Karpas-422 (cell line): ENCODE measurements around the gene APOBEC3C. TPM values are rescaled to one million over a fixed set of nuclear protein-coding genes. Genes with fewer than 3 reads are reported as not detected.
"Not testable (repeated sequence)": the region's sequence is repeated elsewhere in the genome, so short reads cannot be mapped to it uniquely, and the experiment has no call there.

ENCODE experiments used
- DNase-seq: peaks from one replicate; pipeline ENCODE4 v3.0.0-alpha.2; 2015
- H2AFZ ChIP-seq: fragments of 200-600 bp; sonication (generic); 2 replicates; pipeline ENCODE4 v1.6.1; 2014; ENCODE audit warnings: antibody characterized with exemption, low read length, mixed read lengths
- H3K27ac ChIP-seq: fragments of 200-600 bp; sonication (generic); 2 replicates; pipeline ENCODE4 v1.5.1; 2014; ENCODE audit warnings: mild to moderate bottlenecking, low read length, moderate library complexity
- H3K27me3 ChIP-seq: fragments of 200-600 bp; sonication (generic); 2 replicates; pipeline ENCODE4 v1.6.1; 2014; ENCODE audit warnings: low read length, mixed read lengths
- H3K36me3 ChIP-seq: fragments of 200-600 bp; sonication (generic); 2 replicates; pipeline ENCODE4 v1.6.1; 2014; ENCODE audit warnings: low read length, mixed read lengths; ENCODE audit not compliant: insufficient read depth
- H3K4me1 ChIP-seq: fragments of 200-600 bp; sonication (generic); 2 replicates; pipeline ENCODE4 v1.6.1; 2014; ENCODE audit warnings: mild to moderate bottlenecking, low read length, mixed read lengths
- H3K4me2 ChIP-seq: fragments of 200-600 bp; sonication (generic); 2 replicates; pipeline ENCODE4 v1.6.1; 2014; ENCODE audit warnings: low read length, low read depth, mild to moderate bottlenecking; ENCODE audit not compliant: poor library complexity, severe bottlenecking
- H3K4me3 ChIP-seq: fragments of 200-600 bp; sonication (generic); 2 replicates; pipeline ENCODE4 v1.5.1; 2014; ENCODE audit warnings: mild to moderate bottlenecking, antibody characterized with exemption, low read length, mixed read lengths
- H3K79me2 ChIP-seq: fragments of 200-600 bp; sonication (generic); 2 replicates; pipeline ENCODE4 v1.6.1; 2014; ENCODE audit warnings: mild to moderate bottlenecking, low read length, mixed read lengths
- H3K9ac ChIP-seq: fragments of 200-600 bp; sonication (generic); 2 replicates; pipeline ENCODE4 v1.6.0; 2014; ENCODE audit warnings: low read length
- H3K9me2 ChIP-seq: fragments of 200-600 bp; sonication (generic), shearing (Covaris generic); replicated peaks from 2 replicates; pipeline ENCODE4 v1.6.0; 2014; ENCODE audit warnings: mild to moderate bottlenecking, low read length, moderate library complexity; ENCODE audit not compliant: insufficient read depth
- H3K9me3 ChIP-seq: fragments of 300-700, 200-600 bp; sonication (generic); 2 replicates; pipeline ENCODE4 v1.6.1; 2014; ENCODE audit warnings: low read length, mixed read lengths
- H4K20me1 ChIP-seq: fragments of 200-600 bp; sonication (generic); 2 replicates; pipeline ENCODE4 v1.6.1; 2014; ENCODE audit warnings: mild to moderate bottlenecking, antibody characterized with exemption, low read length, low read depth; ENCODE audit not compliant: insufficient read depth
- total RNA-seq: library from RNA; depleted of rRNA; stranded (reverse); fragments of >200 nt; shearing (Covaris generic); gene quantifications from 2 replicates; pipeline ENCODE4 v1.2.3, GENCODE V29; 2014; ENCODE audit warnings: low replicate concordance

Gene APOBEC3C
- total RNA-seq, 1 experiment from 2014 or later = 6.2 TPM

DNA sequence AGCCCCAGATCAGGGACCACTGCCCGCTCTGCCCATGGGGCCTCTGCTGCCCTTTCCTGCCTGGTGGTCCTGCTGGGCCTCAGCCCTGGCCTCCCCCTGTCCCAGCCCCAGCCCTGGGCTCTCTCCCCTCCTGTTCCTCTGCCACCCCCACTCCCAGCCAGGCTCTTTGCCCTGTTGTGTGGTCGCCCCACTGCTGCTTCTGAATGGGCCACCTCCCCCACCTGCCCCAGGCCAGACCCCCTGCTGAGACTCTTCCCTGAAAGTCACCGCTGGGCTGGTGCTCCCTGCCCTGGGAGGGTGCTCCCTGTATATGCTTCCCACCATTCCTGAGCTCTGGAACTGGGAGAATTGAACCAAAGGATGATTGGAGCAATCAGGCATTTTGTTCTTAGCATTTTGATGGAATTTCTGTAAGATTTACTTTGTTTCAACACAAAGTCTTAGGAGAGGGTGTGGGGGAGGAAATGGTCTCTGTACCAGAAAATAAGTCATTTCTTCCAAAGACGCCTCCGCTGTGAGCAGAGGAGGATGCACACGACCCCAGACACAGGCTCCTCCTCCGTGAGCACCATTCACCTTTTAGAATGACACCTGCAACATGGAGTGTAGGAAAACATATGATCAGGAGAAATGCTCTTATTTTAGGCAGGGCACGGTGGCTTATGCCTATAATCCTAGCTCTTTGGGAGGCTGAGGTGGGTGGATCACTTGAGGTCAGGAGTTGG, 26.7 kb upstream of the APOBEC3C start:
- no peaks in the 10 kb centered on the region for H4K20me1 ChIP-seq
- H3K4me2 ChIP-seq = no peak overlapping the region
- H3K27me3 ChIP-seq = no peaks in the 10 kb centered on the region
- no peak for DNase-seq
- no peaks in the 10 kb centered on the region for H3K9me2 ChIP-seq
- no peak overlapping the region for H2AFZ ChIP-seq
- no peaks in the 10 kb centered on the region for H3K79me2 ChIP-seq
- H3K4me3 ChIP-seq = no peak overlapping the region
- H3K36me3 ChIP-seq = no peaks in the 10 kb centered on the region
- no peaks in the 10 kb centered on the region for H3K9me3 ChIP-seq
- no peak overlapping the region for H3K9ac ChIP-seq
- H3K27ac ChIP-seq = no peak overlapping the region
- H3K4me1 ChIP-seq = no peaks in the 10 kb centered on the region

- no peaks in the 10 kb centered on the region for H3K9me2 ChIP-seq
- no peak overlapping the region for H3K4me2 ChIP-seq
- H3K9ac ChIP-seq = no peak overlapping the region
- no peak for DNase-seq
- no peaks in the 10 kb centered on the region for H3K79me2 ChIP-seq
- no peak overlapping the region for H2AFZ ChIP-seq
- H3K27me3 ChIP-seq = no peaks in the 10 kb centered on the region
- H3K4me3 ChIP-seq = no peak overlapping the region
- no peaks in the 10 kb centered on the region for H3K4me1 ChIP-seq
- H3K36me3 ChIP-seq = no peaks in the 10 kb centered on the region
- no peaks in the 10 kb centered on the region for H4K20me1 ChIP-seq
- no peak overlapping the region for H3K27ac ChIP-seq
- no peaks in the 10 kb centered on the region for H3K9me3 ChIP-seq
These were observed 24.6 kb upstream of the APOBEC3C start for GRCh38 chr22:38989466-38989865.

DNA sequence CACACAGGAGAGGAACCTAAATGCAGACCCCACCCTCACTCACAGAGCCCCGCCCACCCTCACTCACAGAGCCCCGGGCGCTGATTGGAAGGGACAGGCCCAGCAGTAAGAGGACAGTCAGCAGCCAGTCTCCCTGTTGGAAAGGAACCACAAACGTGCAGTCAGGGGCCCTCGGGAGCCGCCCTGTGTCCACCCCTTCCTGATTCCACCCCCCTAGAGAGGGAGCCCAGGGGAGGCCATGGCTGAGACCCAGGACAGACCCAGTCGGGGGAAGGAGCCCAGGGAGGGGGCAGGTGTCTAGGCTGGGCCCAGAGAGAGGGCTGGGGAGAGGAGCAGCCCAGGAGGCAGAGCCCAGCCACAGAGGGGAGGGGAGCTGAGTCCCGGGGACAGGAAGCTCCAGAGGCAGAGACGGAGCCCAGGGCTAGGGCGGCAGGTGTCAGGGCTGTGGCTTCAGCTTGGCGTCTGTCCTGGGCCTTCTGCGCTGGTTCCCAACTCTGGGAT, 21.1 kb upstream of the APOBEC3C start:
- not testable (repeated sequence) for H3K27ac ChIP-seq, H3K27me3 ChIP-seq, H3K36me3 ChIP-seq, H3K79me2 ChIP-seq, H4K20me1 ChIP-seq, H3K9me2 ChIP-seq, DNase-seq, H3K4me1 ChIP-seq, H3K4me2 ChIP-seq, H3K4me3 ChIP-seq, H2AFZ ChIP-seq, H3K9ac ChIP-seq, H3K9me3 ChIP-seq

GRCh38 chr22:38996105-38996504, 18.0 kb upstream of the APOBEC3C start:
- Histone ChIP-seq H3K27ac (no peak overlapping the region), H4K20me1 (no peaks in the 10 kb centered on the region), H3K36me3 (no peaks in the 10 kb centered on the region), H3K4me1 (no peaks in the 10 kb centered on the region), H3K9ac (no peak overlapping the region), H3K4me3 (no peak overlapping the region), H2AFZ (no peak overlapping the region), H3K27me3 (no peaks in the 10 kb centered on the region), H3K4me2 (no peak overlapping the region), H3K9me3 (no peaks in the 10 kb centered on the region), H3K9me2 (no peaks in the 10 kb centered on the region), H3K79me2 (no peaks in the 10 kb centered on the region)
- DNase-seq = no peak

- H4K20me1 ChIP-seq = no peaks in the 10 kb centered on the region
- no peaks in the 10 kb centered on the region for H3K79me2 ChIP-seq
- no peak for DNase-seq
- H3K27ac ChIP-seq = no peak overlapping the region
- H3K4me2 ChIP-seq = no peak overlapping the region
- no peak overlapping the region for H3K9ac ChIP-seq
- H3K36me3 ChIP-seq = no peaks in the 10 kb centered on the region
- no peaks in the 10 kb centered on the region for H3K4me1 ChIP-seq
- H3K27me3 ChIP-seq = no peaks in the 10 kb centered on the region
- no peaks in the 10 kb centered on the region for H3K9me3 ChIP-seq
- no peaks in the 10 kb centered on the region for H3K9me2 ChIP-seq
- H3K4me3 ChIP-seq = no peak overlapping the region
- no peak overlapping the region for H2AFZ ChIP-seq
These were observed 16.5 kb upstream of the APOBEC3C start for GRCh38 chr22:38997518-38997917.

GRCh38 chr22:39003165-39003638, 10.9 kb upstream of the APOBEC3C start:
- H3K79me2 ChIP-seq = no peaks in the 10 kb centered on the region
- H3K4me3 ChIP-seq = no peak overlapping the region
- no peak overlapping the region for H3K9ac ChIP-seq
- no peaks in the 10 kb centered on the region for H3K27me3 ChIP-seq
- H2AFZ ChIP-seq = no peak overlapping the region
- no peaks in the 10 kb centered on the region for H3K36me3 ChIP-seq
- no peak overlapping the region for H3K27ac ChIP-seq
- no peaks in the 10 kb centered on the region for H4K20me1 ChIP-seq
- peak; percentile 88 for DNase-seq
- no peak overlapping the region for H3K4me2 ChIP-seq
- H3K4me1 ChIP-seq = peaks cover 9% of the 10 kb centered on the region
- no peaks in the 10 kb centered on the region for H3K9me2 ChIP-seq
- H3K9me3 ChIP-seq = no peaks in the 10 kb centered on the region

DNA sequence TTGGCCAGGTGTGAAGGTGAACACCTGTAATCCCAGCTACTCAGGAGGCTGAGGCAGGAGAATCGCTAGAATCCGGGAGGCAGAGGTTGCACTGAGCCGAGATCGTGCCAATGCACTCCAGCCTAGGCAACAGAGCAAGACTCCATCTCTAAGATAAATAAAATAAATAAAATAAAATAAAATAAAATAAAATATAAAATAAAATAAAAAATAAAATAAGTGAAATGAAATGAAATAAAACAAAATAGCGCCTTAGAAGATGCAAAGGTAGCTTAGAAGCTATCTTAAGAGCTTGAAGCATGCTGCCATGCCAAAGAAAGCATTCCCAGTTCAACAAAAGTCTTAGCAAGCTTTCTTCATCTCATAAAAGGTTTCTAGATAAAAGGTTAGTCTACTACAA, 6.9 kb upstream of the APOBEC3C start:
- DNase-seq = no peak
- Histone ChIP-seq H2AFZ (no peak overlapping the region), H3K4me1 (peaks cover 9% of the 10 kb centered on the region), H3K36me3 (no peaks in the 10 kb centered on the region), H3K27ac (no peak overlapping the region), H3K4me2 (no peak overlapping the region), H3K79me2 (no peaks in the 10 kb centered on the region), H3K9ac (no peak overlapping the region), H4K20me1 (no peaks in the 10 kb centered on the region), H3K9me2 (no peaks in the 10 kb centered on the region), H3K27me3 (no peaks in the 10 kb centered on the region), H3K4me3 (no peak overlapping the region), H3K9me3 (no peaks in the 10 kb centered on the region)

- not testable (repeated sequence) for H2AFZ ChIP-seq, DNase-seq, H4K20me1 ChIP-seq, H3K9ac ChIP-seq, H3K27me3 ChIP-seq, H3K79me2 ChIP-seq, H3K9me2 ChIP-seq, H3K36me3 ChIP-seq, H3K27ac ChIP-seq, H3K4me1 ChIP-seq, H3K4me3 ChIP-seq, H3K4me2 ChIP-seq, H3K9me3 ChIP-seq
These were observed 5.7 kb upstream of the APOBEC3C start for GRCh38 chr22:39008271-39008850.
